ENCODE results near the gene DUSP8.

Gene DUSP8

GRCh38 chr11:1560649-1561251 is 11.3 kb downstream of the DUSP8 start:
- Mint-ChIP-seq H3K27me3 (no peaks in the 10 kb centered on the region), H3K27ac (ENCODE audit: low read depth) (no peak overlapping the region)

GRCh38 chr11:1560002-1560648 is 11.9 kb downstream of the DUSP8 start:
- peaks cover 55% of the 10 kb centered on the region for H3K36me3 Mint-ChIP-seq (ENCODE audit: insufficient read depth)
- no peaks in the 10 kb centered on the region for H3K27me3 Mint-ChIP-seq
- H3K4me3 Mint-ChIP-seq = peak overlapping the region; percentile 23
- H3K4me1 Mint-ChIP-seq = no peaks in the 10 kb centered on the region
- H3K27ac Mint-ChIP-seq (ENCODE audit: low read depth) = no peak overlapping the region
- H3K9me3 Mint-ChIP-seq = no peaks in the 10 kb centered on the region
- ATAC-seq (replicated peaks; ENCODE audit: extremely low read depth, poor library complexity, severe bottlenecking) (no peak), DNase-seq (ENCODE audit: low spot score in 2 of 2) (no peak)

More at GRCh38 chr11:1560649-1561251, 11.3 kb downstream of the DUSP8 start:
- DNase-seq (ENCODE audit: low spot score in 2 of 2) (no peak), ATAC-seq (replicated peaks; ENCODE audit: extremely low read depth, poor library complexity, severe bottlenecking) (no peak)
- no peaks in the 10 kb centered on the region for H3K4me1 Mint-ChIP-seq
- H3K4me3 Mint-ChIP-seq = peak overlapping the region; percentile 23
- no peaks in the 10 kb centered on the region for H3K9me3 Mint-ChIP-seq
- peaks cover 56% of the 10 kb centered on the region for H3K36me3 Mint-ChIP-seq (ENCODE audit: insufficient read depth)

GRCh38 chr11:1559111-1559951 is 12.7 kb downstream of the DUSP8 start:
- DNase-seq (ENCODE audit: low spot score in 2 of 2) (no peak), ATAC-seq (replicated peaks; ENCODE audit: extremely low read depth, poor library complexity, severe bottlenecking) (no peak)

GRCh38 chr11:1558775-1559110 is 13.3 kb downstream of the DUSP8 start:
- peak overlapping the region; percentile 62 for H3K27ac Mint-ChIP-seq (ENCODE audit: low read depth)
- H3K27me3 Mint-ChIP-seq = no peaks in the 10 kb centered on the region
- H3K4me1 Mint-ChIP-seq = no peaks in the 10 kb centered on the region
- H3K4me3 Mint-ChIP-seq = peak overlapping the region; percentile 16
- no peak for ATAC-seq (replicated peaks; ENCODE audit: extremely low read depth, poor library complexity, severe bottlenecking)
- H3K36me3 Mint-ChIP-seq (ENCODE audit: insufficient read depth) = peaks cover 46% of the 10 kb centered on the region
- DNase-seq (ENCODE audit: low spot score in 2 of 2) = no peak
- no peaks in the 10 kb centered on the region for H3K9me3 Mint-ChIP-seq

More at GRCh38 chr11:1559111-1559951, 12.7 kb downstream of the DUSP8 start:
- H3K4me3 Mint-ChIP-seq = peak overlapping the region; percentile 16
- no peaks in the 10 kb centered on the region for H3K9me3 Mint-ChIP-seq
- H3K36me3 Mint-ChIP-seq (ENCODE audit: insufficient read depth) = peaks cover 51% of the 10 kb centered on the region
- peak overlapping the region; percentile 62 for H3K27ac Mint-ChIP-seq (ENCODE audit: low read depth)
- H3K4me1 Mint-ChIP-seq = no peaks in the 10 kb centered on the region
- H3K27me3 Mint-ChIP-seq = no peaks in the 10 kb centered on the region

- H3K27me3 Mint-ChIP-seq = no peaks in the 10 kb centered on the region
- H3K4me3 Mint-ChIP-seq = peak overlapping the region; percentile 52
- peak overlapping the region; percentile 62 for H3K27ac Mint-ChIP-seq (ENCODE audit: low read depth)
- DNase-seq (ENCODE audit: low spot score in 2 of 2) (no peak), ATAC-seq (replicated peaks; ENCODE audit: extremely low read depth, poor library complexity, severe bottlenecking) (no peak)
- H3K36me3 Mint-ChIP-seq (ENCODE audit: insufficient read depth) = peaks cover 42% of the 10 kb centered on the region
- no peaks in the 10 kb centered on the region for H3K4me1 Mint-ChIP-seq
- no peaks in the 10 kb centered on the region for H3K9me3 Mint-ChIP-seq
These were observed 13.9 kb downstream of the DUSP8 start for GRCh38 chr11:1557904-1558774.

DNA sequence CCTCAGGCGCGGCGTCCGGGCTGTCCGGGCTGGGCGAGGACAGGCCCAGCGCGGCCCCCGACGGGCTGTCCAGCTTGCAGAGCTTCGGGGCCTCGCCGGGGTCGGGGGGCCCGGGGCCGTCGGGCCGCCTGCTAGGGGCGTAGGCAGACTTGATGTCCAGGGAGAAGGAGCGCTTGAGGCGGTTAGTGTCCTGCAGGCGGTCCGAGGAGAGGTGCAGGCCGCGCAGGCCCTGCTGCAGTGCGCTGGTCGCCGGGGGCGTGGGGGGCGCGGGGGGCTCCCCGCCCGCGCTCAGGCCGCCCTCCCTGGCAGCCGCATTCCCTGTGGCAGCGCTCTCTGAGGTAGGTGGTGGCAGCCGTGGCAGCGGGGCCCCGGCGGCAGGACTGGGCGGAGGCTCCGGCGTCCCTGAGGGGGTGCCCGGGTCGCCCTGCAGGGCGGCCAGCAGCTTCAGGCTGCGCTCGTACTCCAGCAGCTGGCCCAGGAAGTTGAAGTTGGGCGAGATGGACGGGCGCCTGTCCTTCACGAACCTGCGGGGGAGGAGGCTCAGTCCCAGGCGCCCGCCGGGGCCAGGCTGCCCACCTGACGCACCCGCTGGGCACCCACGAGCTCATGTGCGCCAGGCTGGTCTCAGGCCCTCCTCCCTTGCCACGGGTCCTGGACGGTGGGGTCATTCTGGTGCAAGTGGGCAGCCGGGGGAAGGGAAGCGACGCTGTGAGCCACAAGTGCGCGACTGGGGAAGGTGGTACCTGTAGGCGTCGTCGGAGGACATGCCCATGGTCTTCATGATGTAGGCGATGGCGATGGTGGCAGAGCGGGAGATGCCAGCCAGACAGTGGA is 14.8 kb downstream of the DUSP8 start:
- Mint-ChIP-seq H3K27ac (ENCODE audit: low read depth) (peak overlapping the region; percentile 49), H3K4me1 (no peaks in the 10 kb centered on the region), H3K36me3 (ENCODE audit: insufficient read depth) (peaks cover 38% of the 10 kb centered on the region), H3K9me3 (no peaks in the 10 kb centered on the region), H3K27me3 (no peaks in the 10 kb centered on the region), H3K4me3 (peak overlapping the region; percentile 52)
- no peak for DNase-seq (ENCODE audit: low spot score in 2 of 2)
- no peak for ATAC-seq (replicated peaks; ENCODE audit: extremely low read depth, poor library complexity, severe bottlenecking)

GRCh38 chr11:1556278-1556902 is 15.7 kb downstream of the DUSP8 start:
- no peaks in the 10 kb centered on the region for H3K27me3 Mint-ChIP-seq
- peaks cover 32% of the 10 kb centered on the region for H3K36me3 Mint-ChIP-seq (ENCODE audit: insufficient read depth)
- no peaks in the 10 kb centered on the region for H3K4me1 Mint-ChIP-seq
- no peak for DNase-seq (ENCODE audit: low spot score in 2 of 2)
- no peak overlapping the region for H3K4me3 Mint-ChIP-seq
- H3K27ac Mint-ChIP-seq (ENCODE audit: low read depth) = no peak overlapping the region
- H3K9me3 Mint-ChIP-seq = no peaks in the 10 kb centered on the region
- ATAC-seq (replicated peaks; ENCODE audit: extremely low read depth, poor library complexity, severe bottlenecking) = no peak

GRCh38 chr11:1555713-1556153 is 16.3 kb downstream of the DUSP8 start:
- Mint-ChIP-seq H3K36me3 (ENCODE audit: insufficient read depth) (peaks cover 31% of the 10 kb centered on the region), H3K27me3 (no peaks in the 10 kb centered on the region), H3K27ac (ENCODE audit: low read depth) (no peak overlapping the region), H3K4me3 (no peak overlapping the region), H3K4me1 (no peaks in the 10 kb centered on the region), H3K9me3 (no peaks in the 10 kb centered on the region)
- DNase-seq (ENCODE audit: low spot score in 2 of 2) = no peak
- no peak for ATAC-seq (replicated peaks; ENCODE audit: extremely low read depth, poor library complexity, severe bottlenecking)

GRCh38 chr11:1554981-1555712 is 16.9 kb downstream of the DUSP8 start:
- H3K4me1 Mint-ChIP-seq = no peaks in the 10 kb centered on the region
- no peak for DNase-seq (ENCODE audit: low spot score in 2 of 2)
- no peaks in the 10 kb centered on the region for H3K27me3 Mint-ChIP-seq
- H3K4me3 Mint-ChIP-seq = no peak overlapping the region
- H3K27ac Mint-ChIP-seq (ENCODE audit: low read depth) = no peak overlapping the region
- no peaks in the 10 kb centered on the region for H3K9me3 Mint-ChIP-seq
- ATAC-seq (replicated peaks; ENCODE audit: extremely low read depth, poor library complexity, severe bottlenecking) = no peak
- peaks cover 27% of the 10 kb centered on the region for H3K36me3 Mint-ChIP-seq (ENCODE audit: insufficient read depth)

- no peak for ATAC-seq (replicated peaks; ENCODE audit: extremely low read depth, poor library complexity, severe bottlenecking)
- no peaks in the 10 kb centered on the region for H3K4me1 Mint-ChIP-seq
- H3K27ac Mint-ChIP-seq (ENCODE audit: low read depth) = no peak overlapping the region
- no peak for DNase-seq (ENCODE audit: low spot score in 2 of 2)
- H3K9me3 Mint-ChIP-seq = no peaks in the 10 kb centered on the region
- no peak overlapping the region for H3K4me3 Mint-ChIP-seq
- peaks cover 10% of the 10 kb centered on the region for H3K27me3 Mint-ChIP-seq
- peaks cover 23% of the 10 kb centered on the region for H3K36me3 Mint-ChIP-seq (ENCODE audit: insufficient read depth)
These were observed 18.1 kb downstream of the DUSP8 start for GRCh38 chr11:1553808-1554594.

Measured in central memory CD8-positive, alpha-beta T cell (primary cell).